HepG2 (cell line): ENCODE measurements around the gene AGPAT3. TPM values are rescaled to one million over a fixed set of nuclear protein-coding genes. Genes with fewer than 3 reads are reported as not detected.
A peak's percentile ranks its signal among the peaks of the same experiment; 100 is the strongest.

Experiments used
- CBX2 ChIP-seq, 2 experiments: fragments of 200-600 bp in 1 of 2; sonication (generic); formaldehyde crosslinking in 1 of 2; IDR thresholded peaks; 2 replicates each; pipeline versions ENCODE4 v1.7.0 to v1.8.1; 2018 to 2022; ENCODE audit warnings: low read depth in 2 of 2, low read length in 1 of 2, mild to moderate bottlenecking in 1 of 2, missing genetic modification reagents in 1 of 2
- FOXA3 ChIP-seq: IDR thresholded peaks from 2 replicates; pipeline ENCODE4 v1.6.1; 2016; ENCODE audit warnings: missing genetic modification reagents, missing compliant biosample characterization
- FOXK2 ChIP-seq: fragments of 450-650 bp; IDR thresholded peaks from 2 replicates; pipeline ENCODE4 v1.6.1; 2016
- FOXP4 ChIP-seq: sonication (generic); formaldehyde crosslinking; IDR thresholded peaks from 2 replicates; pipeline ENCODE4 v1.4.0; 2020; ENCODE audit warnings: missing genetic modification reagents
- KLF9 ChIP-seq: IDR thresholded peaks from 2 replicates; pipeline ENCODE4 v1.6.1; 2016; ENCODE audit warnings: low read depth
- MAFF ChIP-seq: IDR thresholded peaks from 2 replicates; pipeline ENCODE4 v1.6.1; 2011; ENCODE audit warnings: low read depth, low read length, improper control_type of control experiment
- MLLT10 ChIP-seq: sonication (generic); formaldehyde crosslinking; IDR thresholded peaks from 2 replicates; pipeline ENCODE4 v1.4.0; 2020; ENCODE audit warnings: missing genetic modification reagents
- NBN ChIP-seq: fragments of 450-650 bp; conservative IDR thresholded peaks from 2 replicates; pipeline ENCODE4 v1.6.1; 2017
- NR3C1 ChIP-seq: sonication (generic); formaldehyde crosslinking; IDR thresholded peaks from 2 replicates; pipeline ENCODE4 v1.4.0; 2020; ENCODE audit warnings: missing genetic modification reagents
- PATZ1 ChIP-seq: sonication (generic); formaldehyde crosslinking; IDR thresholded peaks from 2 replicates; pipeline ENCODE4 v1.4.0; 2020; ENCODE audit warnings: missing genetic modification reagents
- POLR2AphosphoS2 ChIP-seq: IDR thresholded peaks from 2 replicates; pipeline ENCODE4 v1.6.1; 2011; ENCODE audit warnings: low read depth, low read length, improper control_type of control experiment
- RXRA ChIP-seq: sonication (generic); formaldehyde crosslinking; IDR thresholded peaks from 2 replicates; pipeline ENCODE4 v1.5.1; 2020; ENCODE audit warnings: missing genetic modification reagents
- SAFB2 ChIP-seq: sonication (generic); formaldehyde crosslinking; IDR thresholded peaks from 2 replicates; pipeline ENCODE4 v1.5.1; 2020; ENCODE audit warnings: missing genetic modification reagents, low read depth, mild to moderate bottlenecking, borderline replicate concordance
- SOX6 ChIP-seq, 2 experiments: fragments of 450-650 bp in 1 of 2; sonication (generic) in 1 of 2; formaldehyde crosslinking in 1 of 2; IDR thresholded peaks; 2 replicates each; pipeline versions ENCODE4 v1.4.0 to v1.6.1; 2017 to 2020; ENCODE audit warnings: antibody characterized with exemption in 1 of 2, mild to moderate bottlenecking in 1 of 2, missing genetic modification reagents in 1 of 2
- SP4 ChIP-seq: sonication (generic); formaldehyde crosslinking; IDR thresholded peaks from 2 replicates; pipeline ENCODE4 v1.8.1; 2023; ENCODE audit warnings: mild to moderate bottlenecking, missing genetic modification reagents
- TFAP4 ChIP-seq: sonication (generic); IDR thresholded peaks from 2 replicates; pipeline ENCODE4 v1.6.1; 2016; ENCODE audit warnings: low read depth, borderline replicate concordance
- ZBTB20 ChIP-seq: sonication (generic); formaldehyde crosslinking; IDR thresholded peaks from 2 replicates; pipeline ENCODE4 v1.8.1; 2023; ENCODE audit warnings: missing genetic modification reagents, low read depth, mild to moderate bottlenecking, borderline replicate concordance
- ZFP62 ChIP-seq: sonication (generic); formaldehyde crosslinking; IDR thresholded peaks from 2 replicates; pipeline ENCODE4 v1.4.0; 2020; ENCODE audit warnings: missing genetic modification reagents
- ZFX ChIP-seq: sonication (generic); formaldehyde crosslinking; IDR thresholded peaks from 2 replicates; pipeline ENCODE4 v1.4.0; 2020; ENCODE audit warnings: mild to moderate bottlenecking, low read depth, missing genetic modification reagents, moderate library complexity
- ZMAT5 ChIP-seq: sonication (generic); formaldehyde crosslinking; IDR thresholded peaks from 2 replicates; pipeline ENCODE4 v1.5.0; 2020; ENCODE audit warnings: mild to moderate bottlenecking, low read depth, missing genetic modification reagents, borderline replicate concordance
- ZNF264 ChIP-seq: sonication (generic); formaldehyde crosslinking; IDR thresholded peaks from 2 replicates; pipeline ENCODE4 v1.4.0; 2020; ENCODE audit warnings: missing genetic modification reagents
- ZNF274 ChIP-seq: sonication (generic); formaldehyde crosslinking; IDR thresholded peaks from 2 replicates; pipeline ENCODE4 v1.5.1; 2020; ENCODE audit warnings: mild to moderate bottlenecking, missing genetic modification reagents
- ZNF30 ChIP-seq: sonication (generic); formaldehyde crosslinking; IDR thresholded peaks from 2 replicates; pipeline ENCODE4 v1.5.0; 2020; ENCODE audit warnings: mild to moderate bottlenecking, missing genetic modification reagents
- ZNF333 ChIP-seq: sonication (generic); formaldehyde crosslinking; IDR thresholded peaks from 2 replicates; pipeline ENCODE4 v1.4.0; 2020; ENCODE audit warnings: mild to moderate bottlenecking, missing genetic modification reagents, borderline replicate concordance
- ZNF367 ChIP-seq: sonication (generic); formaldehyde crosslinking; IDR thresholded peaks from 2 replicates; pipeline ENCODE4 v1.4.0; 2020; ENCODE audit warnings: missing genetic modification reagents, borderline replicate concordance
- ZNF788 ChIP-seq: sonication (generic); formaldehyde crosslinking; IDR thresholded peaks from 2 replicates; pipeline ENCODE4 v1.5.0; 2020; ENCODE audit warnings: mild to moderate bottlenecking, missing genetic modification reagents, borderline replicate concordance
- ZNF792 ChIP-seq: IDR thresholded peaks from 2 replicates; pipeline ENCODE4 v1.6.1; 2016
- polyA plus RNA-seq, 8 experiments: library from polyadenylated mRNA; depleted of rRNA in 3 of 8; stranded (reverse) in 7 of 8; unstranded in 1 of 8; fragments of >200 nt; fragmentation: Illumina TruSeq in 4 of 8; extraction: Trizol in 4 of 8; gene quantifications; 2 replicates each; pipeline versions ENCODE4 v1.2.1 to v1.2.3, GENCODE V29; 2011 to 2016; ENCODE audit warnings: low read depth in 4 of 8, missing spikeins in 1 of 8, mixed read lengths in 1 of 8; ENCODE audit not compliant: insufficient read depth in 1 of 8
- total RNA-seq, 5 experiments: library from RNA; depleted of rRNA; stranded (reverse); fragments of >200 nt; fragmentation: Illumina TruSeq; extraction: Trizol; gene quantifications; 2 replicates each; pipeline ENCODE4 v1.2.3, GENCODE V29; 2016; ENCODE audit warnings: low read depth in 1 of 5

Gene AGPAT3
- total and polyA plus RNA-seq, 2 of the 13 experiments (the other 11 are each of a cell fraction or from before 2014, with no cell fraction given), result 32.2 to 54.4 TPM

GRCh38 chr21:43866659-43867331, 1.8 kb downstream of the AGPAT3 start (continued):
- TF ChIP-seq ZNF264 (CRISPR knock-in tag) (no peak), ZNF367 (CRISPR knock-in tag) (no peak), FOXK2 (peak; percentile 81; the same call in 1 of the 2 replicates), POLR2AphosphoS2 (no peak), SOX6 (IDR thresholded peaks at IDR 0.05) (no peak), SOX6 (CRISPR knock-in tag; IDR thresholded peaks at IDR 0.05) (no peak; the same call in 1 of the 2 replicates), PATZ1 (peak; percentile 94), ZBTB20 (CRISPR knock-in tag) (no peak), FOXP4 (CRISPR knock-in tag) (peak; percentile 97), KLF9 (CRISPR knock-in tag) (no peak), MAFF (no peak), MLLT10 (no peak), RXRA (CRISPR knock-in tag) (peak; percentile 79), ZNF333 (CRISPR knock-in tag) (no peak), ZFP62 (CRISPR knock-in tag) (no peak), CBX2 (IDR thresholded peaks at IDR 0.05; ENCODE audit: low read depth, low read length) (no peak), CBX2 (CRISPR knock-in tag; IDR thresholded peaks at IDR 0.05; ENCODE audit: low read depth) (no peak), SP4 (CRISPR knock-in tag) (no peak), NBN (no peak), SAFB2 (CRISPR knock-in tag) (0 out of 2 replicates have a peak, but pooled peaks have one; percentile 26), FOXA3 (CRISPR knock-in tag) (peak; percentile 87), ZNF792 (CRISPR knock-in tag) (no peak), ZNF274 (CRISPR knock-in tag) (no peak), ZNF788 (CRISPR knock-in tag) (peak; percentile 75), ZMAT5 (CRISPR knock-in tag) (no peak), ZNF30 (CRISPR knock-in tag) (no peak; the same call in 1 of the 2 replicates), ZFX (CRISPR knock-in tag) (peak; percentile 83), TFAP4 (peak; percentile 26; the same call in 1 of the 2 replicates), NR3C1 (CRISPR knock-in tag) (no peak)
